22Rv1 (cell line): ENCODE data around the gene SLC25A21.
A peak's percentile ranks its signal among the peaks of the same experiment; 100 is the strongest.

ENCODE experiments used
- H3K27ac ChIP-seq: fragments of 450-650 bp; 2 replicates; pipeline ENCODE4 v1.5.1; 2017
- CTCF ChIP-seq: fragments of 450-650 bp; IDR thresholded peaks from 2 replicates; pipeline ENCODE4 v1.5.1; 2017; ENCODE audit warnings: mild to moderate bottlenecking
- ZFX ChIP-seq: fragments of 450-650 bp; IDR thresholded peaks from 2 replicates; pipeline ENCODE4 v1.6.1; 2017; ENCODE audit warnings: antibody characterized with exemption, borderline replicate concordance

The SLC25A21 gene

GRCh38 chr14:37118673-37119366 is 53.6 kb downstream of the SLC25A21 start:
- no peak for TF ChIP-seq ZFX
- TF ChIP-seq CTCF, result no peak
- H3K27ac ChIP-seq, result no peak overlapping the region

- TF ChIP-seq ZFX (no peak), CTCF (peak; percentile 31)
- H3K27ac ChIP-seq, result no peak overlapping the region
These were observed 55.2 kb downstream of the SLC25A21 start for GRCh38 chr14:37116933-37117849.

GRCh38 chr14:37115406-37115805 is 57.0 kb downstream of the SLC25A21 start:
- H3K27ac ChIP-seq, result no peak overlapping the region
- TF ChIP-seq ZFX, result no peak
- TF ChIP-seq CTCF, result no peak

GRCh38 chr14:37114559-37114958 is 57.8 kb downstream of the SLC25A21 start:
- no peak overlapping the region for H3K27ac ChIP-seq
- TF ChIP-seq CTCF (no peak), ZFX (no peak)

GRCh38 chr14:37114002-37114401 is 58.4 kb downstream of the SLC25A21 start:
- H3K27ac ChIP-seq, result no peak overlapping the region
- TF ChIP-seq CTCF (no peak), ZFX (no peak)

GRCh38 chr14:37098132-37098531 is 74.3 kb downstream of the SLC25A21 start:
- no peak overlapping the region for H3K27ac ChIP-seq
- TF ChIP-seq CTCF, result no peak
- TF ChIP-seq ZFX, result no peak

- TF ChIP-seq ZFX (no peak), CTCF (no peak)
These were observed 77.9 kb downstream of the SLC25A21 start for GRCh38 chr14:37094502-37094901.

More at GRCh38 chr14:37094502-37094901, 77.9 kb downstream of the SLC25A21 start:
- no peak overlapping the region for H3K27ac ChIP-seq
